GM12892 (cell line): ENCODE measurements around the gene AKAIN1.

Experiments used
- POLR2A ChIP-seq: IDR thresholded peaks from 2 replicates; pipeline ENCODE4 v1.6.1; 2011; ENCODE audit warnings: low read depth, low read length, control low read depth
- POLR2AphosphoS5 ChIP-seq: IDR thresholded peaks from 2 replicates; pipeline ENCODE4 v1.6.1; 2011; ENCODE audit warnings: low read depth, low read length, control low read depth
- TAF1 ChIP-seq: IDR thresholded peaks from 2 replicates; pipeline ENCODE4 v1.6.1; 2011; ENCODE audit warnings: low read depth, mild to moderate bottlenecking, control low read depth, low read length, borderline replicate concordance

- no peak for TF ChIP-seq POLR2AphosphoS5
- TF ChIP-seq POLR2A, result no peak
- no peak for TF ChIP-seq TAF1
These were observed 32.2 kb downstream of the AKAIN1 start for GRCh38 chr18:5164903-5165302.
